ENCODE measurements around the gene SNTG2. TPM values are rescaled to one million over a fixed set of nuclear protein-coding genes. Genes with fewer than 3 reads are reported as not detected.

The SNTG2 gene
- total and polyA plus RNA-seq, 2 of the 13 experiments (the other 11 are each of a cell fraction or from before 2014, with no cell fraction given) = not detected

DNA sequence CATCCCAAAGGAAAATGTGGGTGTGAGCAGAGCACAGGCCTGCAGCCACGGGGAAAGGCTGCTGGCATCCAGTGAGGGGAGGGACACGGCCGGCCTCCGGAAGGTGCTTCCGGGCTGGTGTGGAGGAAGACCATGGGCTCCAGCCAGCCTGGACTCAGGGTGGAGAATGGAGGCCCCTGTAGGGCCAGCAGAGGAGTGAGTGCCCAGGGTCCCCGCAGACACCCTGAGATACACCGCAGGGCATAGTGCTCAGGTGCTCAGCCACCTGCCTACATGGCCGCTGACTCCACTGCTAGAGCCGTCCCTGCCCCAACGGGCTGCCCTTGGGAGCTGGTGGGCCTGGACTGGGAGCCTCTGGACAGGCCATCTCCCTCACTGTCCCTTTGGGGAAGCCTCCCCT, 28.5 kb upstream of the SNTG2 start (continued):
- TF ChIP-seq, protein P1, sequence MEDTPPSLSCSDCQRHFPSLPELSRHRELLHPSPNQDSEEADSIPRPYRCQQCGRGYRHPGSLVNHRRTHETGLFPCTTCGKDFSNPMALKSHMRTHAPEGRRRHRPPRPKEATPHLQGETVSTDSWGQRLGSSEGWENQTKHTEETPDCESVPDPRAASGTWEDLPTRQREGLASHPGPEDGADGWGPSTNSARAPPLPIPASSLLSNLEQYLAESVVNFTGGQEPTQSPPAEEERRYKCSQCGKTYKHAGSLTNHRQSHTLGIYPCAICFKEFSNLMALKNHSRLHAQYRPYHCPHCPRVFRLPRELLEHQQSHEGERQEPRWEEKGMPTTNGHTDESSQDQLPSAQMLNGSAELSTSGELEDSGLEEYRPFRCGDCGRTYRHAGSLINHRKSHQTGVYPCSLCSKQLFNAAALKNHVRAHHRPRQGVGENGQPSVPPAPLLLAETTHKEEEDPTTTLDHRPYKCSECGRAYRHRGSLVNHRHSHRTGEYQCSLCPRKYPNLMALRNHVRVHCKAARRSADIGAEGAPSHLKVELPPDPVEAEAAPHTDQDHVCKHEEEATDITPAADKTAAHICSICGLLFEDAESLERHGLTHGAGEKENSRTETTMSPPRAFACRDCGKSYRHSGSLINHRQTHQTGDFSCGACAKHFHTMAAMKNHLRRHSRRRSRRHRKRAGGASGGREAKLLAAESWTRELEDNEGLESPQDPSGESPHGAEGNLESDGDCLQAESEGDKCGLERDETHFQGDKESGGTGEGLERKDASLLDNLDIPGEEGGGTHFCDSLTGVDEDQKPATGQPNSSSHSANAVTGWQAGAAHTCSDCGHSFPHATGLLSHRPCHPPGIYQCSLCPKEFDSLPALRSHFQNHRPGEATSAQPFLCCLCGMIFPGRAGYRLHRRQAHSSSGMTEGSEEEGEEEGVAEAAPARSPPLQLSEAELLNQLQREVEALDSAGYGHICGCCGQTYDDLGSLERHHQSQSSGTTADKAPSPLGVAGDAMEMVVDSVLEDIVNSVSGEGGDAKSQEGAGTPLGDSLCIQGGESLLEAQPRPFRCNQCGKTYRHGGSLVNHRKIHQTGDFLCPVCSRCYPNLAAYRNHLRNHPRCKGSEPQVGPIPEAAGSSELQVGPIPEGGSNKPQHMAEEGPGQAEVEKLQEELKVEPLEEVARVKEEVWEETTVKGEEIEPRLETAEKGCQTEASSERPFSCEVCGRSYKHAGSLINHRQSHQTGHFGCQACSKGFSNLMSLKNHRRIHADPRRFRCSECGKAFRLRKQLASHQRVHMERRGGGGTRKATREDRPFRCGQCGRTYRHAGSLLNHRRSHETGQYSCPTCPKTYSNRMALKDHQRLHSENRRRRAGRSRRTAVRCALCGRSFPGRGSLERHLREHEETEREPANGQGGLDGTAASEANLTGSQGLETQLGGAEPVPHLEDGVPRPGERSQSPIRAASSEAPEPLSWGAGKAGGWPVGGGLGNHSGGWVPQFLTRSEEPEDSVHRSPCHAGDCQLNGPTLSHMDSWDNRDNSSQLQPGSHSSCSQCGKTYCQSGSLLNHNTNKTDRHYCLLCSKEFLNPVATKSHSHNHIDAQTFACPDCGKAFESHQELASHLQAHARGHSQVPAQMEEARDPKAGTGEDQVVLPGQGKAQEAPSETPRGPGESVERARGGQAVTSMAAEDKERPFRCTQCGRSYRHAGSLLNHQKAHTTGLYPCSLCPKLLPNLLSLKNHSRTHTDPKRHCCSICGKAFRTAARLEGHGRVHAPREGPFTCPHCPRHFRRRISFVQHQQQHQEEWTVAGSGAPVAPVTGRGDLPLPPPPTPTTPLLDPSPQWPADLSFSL (CRISPR knock-in tag; IDR thresholded peaks at IDR 0.05) = no peak

- no TSS peak for BruUV-seq (replicated peaks)
- H3K4me2 ChIP-seq (ENCODE audit: low read depth, low read length) = no peak overlapping the region
- no peak overlapping the region for H3K4me3 ChIP-seq (replicated peaks in 1 of 3; ENCODE audit: insufficient read depth in 1 of 3, low read depth in 2 of 3, low read length in 3 of 3)
- no peaks in the 10 kb centered on the region for H3K4me1 ChIP-seq (ENCODE audit: insufficient read depth, low read length)
- FAIRE-seq = no peak
- H2AFZ ChIP-seq (ENCODE audit: low read length) = no peak overlapping the region
- peaks cover 6 to 68% of the 10 kb centered on the region in 2 experiments for H3K27me3 ChIP-seq (ENCODE audit: control insufficient read depth in 1 of 2, insufficient read depth in 2 of 2, low read length in 2 of 2)
- no peaks in the 10 kb centered on the region for H3K79me2 ChIP-seq (ENCODE audit: insufficient read depth, low read length)
- H3K36me3 ChIP-seq (replicated peaks in 1 of 2; ENCODE audit: control insufficient read depth in 1 of 2, insufficient read depth in 2 of 2, low read length in 2 of 2) = no peaks in the 10 kb centered on the region
- no peaks in the 10 kb centered on the region for H4K20me1 ChIP-seq (ENCODE audit: insufficient read depth, low read length)
- 7% methylated on average over 8 of the region's 8 CpGs for WGBS (ENCODE audit: low lambda C conversion rate)
- POLR2A ChIA-PET = no interaction called here
- H3K27ac ChIP-seq (ENCODE audit: extremely low read length, insufficient read depth, low read length) = no peak overlapping the region
- DNase-seq (ENCODE audit: low spot score) = no peak
- ATAC-seq = no peak
- CTCF ChIA-PET (ENCODE audit: low intra/inter-chr PET ratio, low total read pairs) = no interaction called here
- no peak overlapping the region for H3K9ac ChIP-seq (ENCODE audit: insufficient read depth, low read depth, low read length)
- intact Hi-C loops (cut with micrococcal nuclease; ENCODE audit: unreplicated experiment) (no loop called here), in situ Hi-C loops (cut with HindIII; ENCODE audit: extremely low pct_ligation_motif_present, low pct_unique_long_range_greater_than_20kb) (no loop called here)
- no peaks in the 10 kb centered on the region for H3K9me3 ChIP-seq (ENCODE audit: low read length)
- TF ChIP-seq ZBTB43 (CRISPR knock-in tag; conservative IDR thresholded peaks at IDR 0.05) (no peak), MATR3 (CRISPR knock-in tag; IDR thresholded peaks at IDR 0.05) (no peak), MYPOP (CRISPR knock-in tag; IDR thresholded peaks at IDR 0.05) (no peak), DNMT1 (CRISPR knock-in tag; IDR thresholded peaks at IDR 0.05) (no peak), POLR2G (IDR thresholded peaks at IDR 0.05; ENCODE audit: low read depth, low read length) (no peak), SOX13 (IDR thresholded peaks at IDR 0.05) (no peak), SOX13 (CRISPR knock-in tag; conservative IDR thresholded peaks at IDR 0.05 in 1 of 2, IDR thresholded peaks at IDR 0.05 in 1 of 2) (no peak), ZNF782 (CRISPR knock-in tag; IDR thresholded peaks at IDR 0.05; ENCODE audit: borderline replicate concordance) (no peak)
- TF ChIP-seq, protein P2, sequence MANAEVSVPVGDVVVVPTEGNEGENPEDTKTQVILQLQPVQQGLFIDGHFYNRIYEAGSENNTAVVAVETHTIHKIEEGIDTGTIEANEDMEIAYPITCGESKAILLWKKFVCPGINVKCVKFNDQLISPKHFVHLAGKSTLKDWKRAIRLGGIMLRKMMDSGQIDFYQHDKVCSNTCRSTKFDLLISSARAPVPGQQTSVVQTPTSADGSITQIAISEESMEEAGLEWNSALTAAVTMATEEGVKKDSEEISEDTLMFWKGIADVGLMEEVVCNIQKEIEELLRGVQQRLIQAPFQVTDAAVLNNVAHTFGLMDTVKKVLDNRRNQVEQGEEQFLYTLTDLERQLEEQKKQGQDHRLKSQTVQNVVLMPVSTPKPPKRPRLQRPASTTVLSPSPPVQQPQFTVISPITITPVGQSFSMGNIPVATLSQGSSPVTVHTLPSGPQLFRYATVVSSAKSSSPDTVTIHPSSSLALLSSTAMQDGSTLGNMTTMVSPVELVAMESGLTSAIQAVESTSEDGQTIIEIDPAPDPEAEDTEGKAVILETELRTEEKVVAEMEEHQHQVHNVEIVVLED (CRISPR knock-in tag; IDR thresholded peaks at IDR 0.05; ENCODE audit: borderline replicate concordance) = no peak
These were observed 26.6 kb upstream of the SNTG2 start for GRCh38 chr2:923832-924601.
